ENCODE measurements around the gene CACNA1C.

CACNA1C gene

GRCh38 chr12:2413999-2414792 lies 361.4 kb downstream of the CACNA1C start:
- intact Hi-C loops (cut with DNase I) = no loop called here
- no peak for DNase-seq

- intact Hi-C loops (cut with DNase I) = no loop called here
- DNase-seq = no peak
These were observed 362.2 kb downstream of the CACNA1C start for GRCh38 chr12:2414810-2415567.

- intact Hi-C loops (cut with DNase I) = no loop called here
- DNase-seq = no peak
These were observed 362.8 kb downstream of the CACNA1C start for GRCh38 chr12:2415568-2415944.

DNA sequence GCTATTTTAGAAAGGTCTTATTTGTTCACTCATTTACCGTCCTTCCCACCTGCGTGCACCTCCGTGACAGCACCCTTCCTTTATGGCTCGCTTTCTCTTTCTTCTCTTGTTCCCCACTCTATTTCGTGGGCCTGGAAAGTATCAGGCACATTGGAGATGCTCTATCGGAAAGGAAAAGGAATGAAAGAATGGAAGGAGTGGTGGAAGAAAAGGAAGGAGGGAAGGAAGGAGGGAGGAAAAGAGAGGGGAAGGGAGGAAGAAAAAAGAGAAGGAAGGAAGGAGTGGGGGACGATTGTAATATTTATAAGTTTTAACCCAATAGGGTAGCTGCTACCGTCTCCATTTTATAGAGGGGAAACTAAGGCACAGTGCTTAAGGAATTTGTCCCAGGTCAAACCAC lies 363.4 kb downstream of the CACNA1C start:
- intact Hi-C loops (cut with DNase I) = no loop called here
- no peak for DNase-seq

DNA sequence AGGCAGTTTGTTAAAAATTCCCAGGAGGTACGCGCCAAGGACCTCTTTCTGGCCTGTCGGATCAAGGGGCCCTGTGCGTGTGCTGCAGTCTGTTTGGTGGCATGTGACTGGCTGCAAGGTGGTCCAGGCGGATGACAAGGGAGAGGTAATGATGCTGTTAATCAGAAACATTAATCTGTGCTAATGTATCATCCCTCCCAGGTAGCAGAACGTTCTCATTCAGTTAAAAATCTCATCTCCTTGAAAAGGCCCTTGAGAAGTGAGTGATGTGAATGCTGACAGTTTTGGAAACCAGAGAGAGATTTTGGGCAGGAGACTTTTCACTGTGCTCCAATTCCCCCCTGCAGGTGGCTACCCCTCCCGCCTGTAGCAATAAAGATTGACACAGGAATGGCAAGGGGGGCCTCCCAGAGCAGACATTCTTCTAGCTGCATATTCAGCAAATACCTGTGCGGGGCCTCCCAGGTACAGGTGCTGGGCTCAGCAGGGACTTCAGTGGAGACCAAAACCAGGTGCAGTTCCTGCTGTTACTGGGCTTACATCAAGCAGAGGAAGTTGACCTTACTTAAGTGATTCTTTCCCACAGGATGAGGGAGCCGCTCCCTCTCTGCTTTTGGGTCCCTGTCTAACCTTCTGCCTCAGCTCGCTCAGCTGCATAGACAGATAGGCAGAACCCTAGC lies 364.8 kb downstream of the CACNA1C start:
- intact Hi-C loops (cut with DNase I) = no loop called here
- no peak for DNase-seq

DNA sequence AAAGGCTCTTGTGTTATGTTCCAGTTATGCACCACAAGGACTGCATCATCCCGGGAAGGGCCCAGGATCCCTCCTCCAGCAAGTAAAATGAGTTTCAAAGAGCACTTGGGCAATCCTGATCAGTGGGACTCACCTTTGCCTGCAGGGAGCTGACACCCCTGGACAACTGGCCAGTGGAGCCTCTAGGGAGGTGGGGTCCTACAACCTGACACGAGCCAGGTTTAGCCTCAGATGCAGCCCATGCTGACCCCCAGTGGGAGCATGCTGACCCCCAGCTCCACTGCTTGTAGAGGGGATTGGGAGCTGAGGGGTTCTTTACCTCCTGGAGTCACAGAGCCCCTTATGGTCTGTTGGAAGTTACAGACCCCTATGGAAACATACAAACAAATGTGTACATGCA lies 365.8 kb downstream of the CACNA1C start:
- intact Hi-C loops (cut with DNase I) = no loop called here
- no peak for DNase-seq

GRCh38 chr12:2422591-2422990 lies 369.8 kb downstream of the CACNA1C start:
- intact Hi-C loops (cut with DNase I) = no loop called here
- no peak for DNase-seq

DNA sequence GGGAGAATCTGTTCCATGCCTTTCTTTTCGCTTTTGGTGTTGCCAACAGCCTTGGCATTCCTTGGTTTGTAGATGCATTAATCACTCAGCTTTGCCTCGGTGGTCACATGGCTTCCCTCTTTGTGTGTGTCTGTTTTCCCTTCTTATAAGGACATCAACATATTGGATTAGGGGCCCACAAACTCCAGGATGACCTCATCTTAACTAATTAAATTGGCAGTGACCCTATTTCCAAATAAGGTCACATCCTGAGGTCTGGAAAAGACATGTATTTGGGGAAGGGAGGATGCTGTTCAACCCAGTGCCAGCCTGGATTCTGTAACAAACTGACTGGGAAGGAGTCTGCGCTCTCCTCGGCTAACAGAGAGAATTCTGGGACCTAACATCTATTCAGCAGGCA lies 376.2 kb downstream of the CACNA1C start:
- no peak for DNase-seq
- intact Hi-C loops (cut with DNase I) = no loop called here

GRCh38 chr12:2431810-2432209 lies 379.0 kb downstream of the CACNA1C start:
- intact Hi-C loops (cut with DNase I) = no loop called here
- no peak for DNase-seq

DNA sequence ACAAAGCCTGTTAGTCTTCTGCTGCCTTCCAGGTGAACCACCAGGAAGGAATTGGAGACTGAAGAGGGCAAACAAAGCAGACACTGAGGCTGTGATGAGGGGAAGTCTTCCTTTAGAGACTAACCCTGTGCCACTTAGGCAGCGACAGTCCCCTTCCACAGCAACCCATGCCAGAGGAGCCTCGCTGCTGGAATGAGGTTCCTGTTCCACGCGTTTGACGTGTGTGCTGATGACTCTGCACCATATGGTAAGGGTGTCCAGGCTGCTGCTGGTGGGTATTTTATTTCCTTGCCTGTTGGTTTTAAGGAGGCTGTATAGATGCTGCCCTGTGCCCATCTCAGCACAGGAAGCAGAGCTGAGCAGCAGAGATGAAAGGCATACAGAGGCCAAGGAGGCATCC lies 380.1 kb downstream of the CACNA1C start:
- intact Hi-C loops (cut with DNase I) = no loop called here
- no peak for DNase-seq

DNA sequence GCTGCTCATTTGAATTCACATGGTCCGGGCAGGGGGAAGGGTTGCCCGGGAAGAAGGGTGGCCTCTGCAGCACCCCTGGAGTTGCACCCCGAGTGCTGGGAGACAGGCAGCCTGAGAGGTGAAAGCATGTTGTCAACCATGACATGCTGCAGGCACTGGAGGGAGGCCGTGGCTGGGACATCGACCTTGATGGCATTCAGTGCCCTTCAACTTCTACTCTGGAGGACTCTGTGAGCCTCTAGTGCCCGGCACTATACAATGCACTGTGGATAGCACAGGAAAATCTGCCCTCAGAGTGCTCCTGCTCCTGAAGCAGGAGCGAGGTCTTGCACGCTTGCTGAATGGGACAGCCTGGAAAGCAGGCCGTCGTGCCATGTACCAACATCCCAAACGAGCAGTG lies 382.7 kb downstream of the CACNA1C start:
- intact Hi-C loops (cut with DNase I) = no loop called here
- DNase-seq = no peak

DNA sequence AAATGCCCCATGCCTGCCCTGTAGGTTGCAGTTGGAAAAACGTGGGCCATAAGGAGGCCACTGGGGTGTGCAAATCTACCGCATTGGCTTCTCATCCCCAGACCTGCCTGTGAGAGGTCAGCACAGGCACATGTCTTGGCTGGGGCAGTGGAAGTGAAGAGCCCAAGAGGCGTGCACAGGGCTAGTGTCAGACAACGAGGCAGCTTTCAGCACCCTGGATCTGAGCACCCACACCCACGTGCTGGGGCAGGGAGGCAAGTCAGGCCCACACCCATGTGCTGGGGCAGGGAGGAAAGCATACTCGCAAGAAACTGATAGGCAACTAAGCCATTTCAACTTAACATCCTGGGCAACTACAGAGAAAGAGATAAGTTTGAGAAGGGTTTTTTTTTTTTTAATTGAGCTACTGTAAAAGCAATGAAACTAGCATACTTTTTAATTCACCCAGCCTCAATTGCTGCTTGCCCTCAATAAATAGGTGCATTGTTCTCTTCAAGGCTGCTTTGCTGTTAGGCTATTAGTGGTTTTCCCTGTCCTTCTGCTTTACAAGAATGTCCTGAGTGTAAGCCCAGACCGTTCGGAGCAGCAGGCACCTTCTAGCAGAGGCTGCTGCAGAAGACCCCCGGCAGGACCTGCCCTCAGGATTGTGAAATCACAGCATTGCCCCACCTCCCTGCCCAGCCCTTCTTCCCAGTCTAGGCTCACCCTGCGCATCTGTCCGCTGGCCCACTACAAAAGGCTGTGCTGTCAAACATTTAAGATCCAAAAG lies 386.7 kb downstream of the CACNA1C start:
- DNase-seq = no peak
- intact Hi-C loops (cut with DNase I) = no loop called here

DNA sequence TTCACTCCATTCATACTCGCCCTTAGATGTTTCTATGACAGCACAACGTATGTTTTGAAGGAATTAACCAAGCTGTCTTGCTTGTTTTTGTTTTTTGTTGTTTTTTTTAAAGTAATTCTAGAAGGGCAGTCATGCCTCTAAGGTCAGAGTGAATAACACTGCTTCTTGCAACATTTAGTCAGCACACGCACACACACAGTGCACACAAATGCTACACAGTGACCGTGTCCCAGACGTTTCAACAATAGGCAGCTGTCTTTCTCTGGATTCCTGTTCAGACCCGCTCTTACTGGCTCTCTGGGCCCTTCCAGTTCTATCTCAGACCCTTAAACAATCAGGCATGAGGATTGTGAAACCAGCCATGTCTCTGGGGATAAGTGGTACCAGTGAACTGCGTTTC lies 391.0 kb downstream of the CACNA1C start:
- intact Hi-C loops (cut with DNase I) = no loop called here

DNA sequence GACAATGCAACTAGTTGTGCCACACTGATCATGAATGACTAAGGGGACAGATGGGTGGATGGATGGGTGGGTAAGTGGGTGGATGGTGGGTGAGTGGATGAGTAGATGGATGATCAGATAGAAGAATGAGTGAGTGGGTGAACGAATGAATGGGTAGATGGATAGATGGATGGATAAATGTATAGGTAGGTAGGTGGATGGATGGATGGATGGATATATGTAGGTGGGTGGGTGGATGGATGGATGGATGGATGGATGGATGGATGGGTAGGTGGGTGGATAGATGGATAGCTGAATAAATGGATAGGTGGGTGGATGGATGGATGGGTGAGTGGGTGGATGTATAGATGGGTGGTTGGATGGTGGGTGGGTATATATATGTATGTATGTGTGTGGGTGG lies 393.2 kb downstream of the CACNA1C start:
- intact Hi-C loops (cut with DNase I) = no loop called here
- no peak for DNase-seq

More for the DNA sequence above, 391.0 kb downstream of the CACNA1C start:
- DNase-seq = no peak

- intact Hi-C loops (cut with DNase I) = no loop called here
- no peak for DNase-seq
These were observed 395.1 kb downstream of the CACNA1C start for GRCh38 chr12:2447861-2448260.

DNA sequence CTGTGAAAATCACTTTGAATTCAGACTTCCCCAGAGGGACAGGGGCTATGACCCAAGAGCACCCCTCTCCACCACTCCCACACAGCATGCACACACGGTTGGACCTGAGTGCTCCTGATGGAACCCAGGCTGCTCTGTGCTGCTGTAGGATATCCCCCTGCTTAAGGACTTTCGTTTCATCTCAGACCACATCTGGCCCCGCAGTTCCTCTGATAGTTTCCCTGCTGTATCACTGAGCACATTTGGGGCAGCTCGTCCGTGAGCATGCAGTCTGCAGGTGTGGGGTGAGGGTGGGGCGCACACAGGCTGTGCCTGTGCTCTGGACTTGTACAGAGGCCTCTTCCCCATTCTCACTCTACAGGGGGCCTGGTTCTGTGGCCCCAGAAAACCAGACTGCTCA lies 396.8 kb downstream of the CACNA1C start:
- intact Hi-C loops (cut with DNase I) = no loop called here

GRCh38 chr12:2450553-2450952 lies 397.8 kb downstream of the CACNA1C start:
- DNase-seq = no peak
- intact Hi-C loops (cut with DNase I) = no loop called here

More for the DNA sequence above, 396.8 kb downstream of the CACNA1C start:
- DNase-seq = no peak

GRCh38 chr12:2451025-2451424 lies 398.2 kb downstream of the CACNA1C start:
- no peak for DNase-seq
- intact Hi-C loops (cut with DNase I) = no loop called here

- intact Hi-C loops (cut with DNase I) = no loop called here
- no peak for DNase-seq
These were observed 398.7 kb downstream of the CACNA1C start for GRCh38 chr12:2451497-2451896.

Measured in head of caudate nucleus (tissue), 42 donors.